ENCODE results near the gene HLCS. TPM values are rescaled to one million over a fixed set of nuclear protein-coding genes. Genes with fewer than 3 reads are reported as not detected.
A peak's percentile ranks its signal among the peaks of the same experiment; 100 is the strongest.

The HLCS gene
- total and polyA plus RNA-seq, 2 experiments from 2014 or later: 12.4 to 20.1 TPM

DNA sequence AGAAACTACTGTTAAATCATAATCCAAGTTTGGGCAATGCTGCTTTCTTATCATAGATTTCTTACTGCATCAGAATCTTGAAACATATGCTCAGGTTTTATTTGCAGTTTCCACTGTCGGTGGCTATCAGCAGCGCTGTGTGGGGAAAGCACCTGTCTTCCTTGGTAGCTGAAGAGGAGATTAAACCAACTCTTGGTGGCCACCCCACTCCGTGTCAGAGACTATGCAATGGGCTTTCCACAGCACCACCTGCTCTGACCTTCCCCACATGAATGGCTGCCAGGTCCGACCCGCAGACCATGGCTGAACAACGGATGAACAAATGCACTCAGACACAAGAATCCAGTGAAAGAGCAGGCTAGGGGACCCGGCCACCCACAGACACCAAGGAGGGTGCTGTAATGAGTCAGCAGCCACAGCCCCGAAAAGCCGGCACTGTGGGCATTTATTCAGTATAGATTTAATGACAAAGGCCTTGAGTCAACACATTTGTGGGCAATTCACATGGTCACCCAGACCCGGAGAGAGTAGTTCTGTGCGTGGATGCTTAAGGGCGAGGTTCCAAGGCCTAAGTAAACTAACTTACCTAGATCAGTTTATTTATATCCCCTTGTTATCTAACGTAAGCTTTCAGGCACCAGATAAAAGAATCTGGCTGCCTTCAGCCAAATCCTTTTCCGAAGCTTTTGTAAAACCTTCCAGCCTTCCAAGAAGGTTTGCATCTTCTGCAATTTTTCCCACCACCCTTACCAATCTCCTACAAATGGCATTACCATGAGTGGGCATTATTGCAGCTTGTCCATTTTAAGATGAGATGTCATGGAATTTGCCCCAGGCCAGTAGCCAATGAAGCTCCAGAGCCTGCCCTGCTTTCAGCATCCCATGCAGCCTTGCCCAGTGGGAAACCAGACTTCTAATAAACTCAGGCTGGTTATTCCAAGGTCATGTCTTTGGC is 82.7 kb downstream of the HLCS start:
- Histone ChIP-seq H3K27ac (no peak overlapping the region), H3K27me3 (no peaks in the 10 kb centered on the region), H3K36me3 (no peaks in the 10 kb centered on the region), H3K9me3 (ENCODE audit: low read depth) (no peaks in the 10 kb centered on the region), H3K4me1 (ENCODE audit: low read depth) (no peaks in the 10 kb centered on the region), H3K4me3 (no peak overlapping the region)
- TF ChIP-seq, protein P1, sequence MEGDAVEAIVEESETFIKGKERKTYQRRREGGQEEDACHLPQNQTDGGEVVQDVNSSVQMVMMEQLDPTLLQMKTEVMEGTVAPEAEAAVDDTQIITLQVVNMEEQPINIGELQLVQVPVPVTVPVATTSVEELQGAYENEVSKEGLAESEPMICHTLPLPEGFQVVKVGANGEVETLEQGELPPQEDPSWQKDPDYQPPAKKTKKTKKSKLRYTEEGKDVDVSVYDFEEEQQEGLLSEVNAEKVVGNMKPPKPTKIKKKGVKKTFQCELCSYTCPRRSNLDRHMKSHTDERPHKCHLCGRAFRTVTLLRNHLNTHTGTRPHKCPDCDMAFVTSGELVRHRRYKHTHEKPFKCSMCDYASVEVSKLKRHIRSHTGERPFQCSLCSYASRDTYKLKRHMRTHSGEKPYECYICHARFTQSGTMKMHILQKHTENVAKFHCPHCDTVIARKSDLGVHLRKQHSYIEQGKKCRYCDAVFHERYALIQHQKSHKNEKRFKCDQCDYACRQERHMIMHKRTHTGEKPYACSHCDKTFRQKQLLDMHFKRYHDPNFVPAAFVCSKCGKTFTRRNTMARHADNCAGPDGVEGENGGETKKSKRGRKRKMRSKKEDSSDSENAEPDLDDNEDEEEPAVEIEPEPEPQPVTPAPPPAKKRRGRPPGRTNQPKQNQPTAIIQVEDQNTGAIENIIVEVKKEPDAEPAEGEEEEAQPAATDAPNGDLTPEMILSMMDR (IDR thresholded peaks at IDR 0.05; ENCODE audit: low read depth, low read length): no peak
- no peak for DNase-seq (ENCODE audit: low read depth in 1 of 2, low spot score in 1 of 2)

- H3K27me3 ChIP-seq: no peaks in the 10 kb centered on the region
- H3K4me3 ChIP-seq: no peak overlapping the region
- TF ChIP-seq, protein P1 (IDR thresholded peaks at IDR 0.05; ENCODE audit: low read depth, low read length): no peak
- no peaks in the 10 kb centered on the region for H3K4me1 ChIP-seq (ENCODE audit: low read depth)
- no peak overlapping the region for H3K27ac ChIP-seq
- DNase-seq (ENCODE audit: low read depth in 1 of 2, low spot score in 1 of 2): no peak
- H3K36me3 ChIP-seq: no peaks in the 10 kb centered on the region
- H3K9me3 ChIP-seq (ENCODE audit: low read depth): no peaks in the 10 kb centered on the region
Measured at GRCh38 chr21:36882776-36883175, 83.7 kb downstream of the HLCS start.

- peak in 1 of 2 donors; percentile 31 for DNase-seq (ENCODE audit: low read depth in 1 of 2, low spot score in 1 of 2)
- TF ChIP-seq, protein P1 (IDR thresholded peaks at IDR 0.05; ENCODE audit: low read depth, low read length): no peak
- no peaks in the 10 kb centered on the region for H3K9me3 ChIP-seq (ENCODE audit: low read depth)
- H3K27ac ChIP-seq: no peak overlapping the region
- H3K4me3 ChIP-seq: no peak overlapping the region
- no peaks in the 10 kb centered on the region for H3K4me1 ChIP-seq (ENCODE audit: low read depth)
- no peaks in the 10 kb centered on the region for H3K27me3 ChIP-seq
- no peaks in the 10 kb centered on the region for H3K36me3 ChIP-seq
Measured at GRCh38 chr21:36881228-36881627, 85.2 kb downstream of the HLCS start.

- Histone ChIP-seq H3K4me1 (ENCODE audit: low read depth) (no peaks in the 10 kb centered on the region), H3K27me3 (no peaks in the 10 kb centered on the region), H3K9me3 (ENCODE audit: low read depth) (no peaks in the 10 kb centered on the region), H3K27ac (no peak overlapping the region), H3K36me3 (no peaks in the 10 kb centered on the region), H3K4me3 (no peak overlapping the region)
- TF ChIP-seq, protein P1 (IDR thresholded peaks at IDR 0.05; ENCODE audit: low read depth, low read length): no peak
- no peak for DNase-seq (ENCODE audit: low read depth in 1 of 2, low spot score in 1 of 2)
Measured at GRCh38 chr21:36879827-36880226, 86.6 kb downstream of the HLCS start.

DNA sequence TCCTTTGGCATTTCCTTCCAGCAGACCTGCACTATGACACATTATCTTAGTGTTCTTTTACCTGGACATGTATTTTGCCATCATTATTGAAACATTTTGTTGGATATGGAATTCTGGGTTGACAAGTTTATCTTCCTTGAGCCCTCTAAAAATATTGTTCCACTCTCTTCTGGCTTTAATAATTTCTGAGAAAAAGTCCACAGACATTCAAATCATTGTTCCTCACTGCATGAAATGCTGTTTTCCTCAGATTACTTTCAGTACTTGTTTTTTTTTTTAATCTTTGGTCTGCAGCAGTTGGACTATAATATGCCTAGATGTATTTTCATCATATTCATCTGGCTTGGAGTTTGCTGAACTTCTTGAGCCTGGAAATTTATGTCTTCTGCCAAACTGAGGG is 88.7 kb downstream of the HLCS start:
- Histone ChIP-seq H3K4me1 (ENCODE audit: low read depth) (no peaks in the 10 kb centered on the region), H3K36me3 (no peaks in the 10 kb centered on the region), H3K9me3 (ENCODE audit: low read depth) (no peaks in the 10 kb centered on the region), H3K27me3 (no peaks in the 10 kb centered on the region), H3K4me3 (no peak overlapping the region), H3K27ac (no peak overlapping the region)
- TF ChIP-seq, protein P1 (IDR thresholded peaks at IDR 0.05; ENCODE audit: low read depth, low read length): no peak
- DNase-seq (ENCODE audit: low read depth in 1 of 2, low spot score in 1 of 2): no peak
